Keratinocyte (primary cell): Measurements from ENCODE around the gene PPP1R14B. TPM values are rescaled to one million over a fixed set of nuclear protein-coding genes. Genes with fewer than 3 reads are reported as not detected.

ENCODE experiments used
- DNase-seq: peaks from one replicate; pipeline ENCODE4 v3.0.0-alpha.2; 2011; ENCODE audit warnings: low read depth, missing footprints, low spot score
- FAIRE-seq: peaks from 2 replicates; lab custom pipeline; 2011; peaks lifted over from hg19 to GRCh38; lab: Jason Lieb, UNC
- H2AFZ ChIP-seq: 2 replicates; pipeline ENCODE4 v1.6.0; 2012; ENCODE audit warnings: low read length, control low read depth, inconsistent platforms; ENCODE audit not compliant: control insufficient read depth
- H3K27ac ChIP-seq: 2 replicates; pipeline ENCODE4 v1.5.1; 2011; ENCODE audit warnings: low read length; ENCODE audit not compliant: control insufficient read depth, insufficient read depth
- H3K27me3 ChIP-seq: 3 replicates; pipeline ENCODE4 v1.6.0; 2011; ENCODE audit warnings: low read length; ENCODE audit not compliant: control insufficient read depth, insufficient read depth; ENCODE audit errors: extremely low read depth
- H3K36me3 ChIP-seq, 2 experiments: 2 replicates in 1 of 2; 3 replicates in 1 of 2; pipeline ENCODE4 v1.5.1; 2011; ENCODE audit warnings: low read length in 2 of 2, mild to moderate bottlenecking in 1 of 2; ENCODE audit not compliant: control insufficient read depth in 2 of 2, insufficient read depth in 2 of 2; ENCODE audit errors: extremely low read depth in 1 of 2
- H3K4me1 ChIP-seq: 3 replicates; pipeline ENCODE4 v1.5.1; 2011; ENCODE audit warnings: low read length; ENCODE audit not compliant: control insufficient read depth, insufficient read depth; ENCODE audit errors: extremely low read depth
- H3K4me2 ChIP-seq: 3 replicates; pipeline ENCODE4 v1.6.0; 2011; ENCODE audit warnings: low read depth, low read length; ENCODE audit not compliant: control insufficient read depth, insufficient read depth; ENCODE audit errors: extremely low read depth
- H3K4me3 ChIP-seq, 3 experiments: fragments of 200-600 bp in 1 of 3; sonication (generic) in 1 of 3; 2 replicates in 2 of 3; 3 replicates in 1 of 3; pipeline ENCODE4 v1.5.1; 2011 to 2016; ENCODE audit warnings: low read length in 3 of 3, mild to moderate bottlenecking in 3 of 3, control low read depth in 2 of 3, inconsistent platforms in 1 of 3, low read depth in 1 of 3, mixed read lengths in 1 of 3, mixed run types in 1 of 3, moderate library complexity in 1 of 3; ENCODE audit not compliant: control insufficient read depth in 2 of 3, insufficient read depth in 2 of 3; ENCODE audit errors: extremely low read depth in 1 of 3
- H3K79me2 ChIP-seq: 2 replicates; pipeline ENCODE4 v1.6.0; 2012; ENCODE audit warnings: low read length; ENCODE audit not compliant: control insufficient read depth, insufficient read depth
- H3K9ac ChIP-seq: 3 replicates; pipeline ENCODE4 v1.6.0; 2011; ENCODE audit warnings: low read length; ENCODE audit not compliant: control insufficient read depth, insufficient read depth; ENCODE audit errors: extremely low read depth
- H3K9me1 ChIP-seq: 3 replicates; pipeline ENCODE4 v1.6.0; 2011; ENCODE audit warnings: low read length; ENCODE audit not compliant: control insufficient read depth, insufficient read depth; ENCODE audit errors: extremely low read depth
- H3K9me3 ChIP-seq: 2 replicates; pipeline ENCODE4 v1.5.1; 2012; ENCODE audit warnings: low read depth, low read length; ENCODE audit not compliant: control insufficient read depth
- H4K20me1 ChIP-seq: 3 replicates; pipeline ENCODE4 v1.6.0; 2011; ENCODE audit warnings: low read length; ENCODE audit not compliant: control insufficient read depth, insufficient read depth; ENCODE audit errors: extremely low read depth
- CTCF ChIP-seq, 3 experiments: IDR thresholded peaks in 1 of 3; conservative IDR thresholded peaks in 1 of 3; optimal IDR thresholded peaks in 1 of 3; 2 replicates in 2 of 3; 3 replicates in 1 of 3; pipeline versions ENCODE3 to v1.5.1; 2011; ENCODE audit warnings: low read length in 3 of 3, mild to moderate bottlenecking in 3 of 3, moderate library complexity in 2 of 3, control low read depth in 1 of 3, inconsistent platforms in 1 of 3; ENCODE audit not compliant: insufficient read depth in 2 of 3; ENCODE audit errors: extremely low read depth in 1 of 3
- EZH2 ChIP-seq: IDR thresholded peaks from one replicate; pipeline ENCODE4 v1.6.1; 2012; ENCODE audit warnings: inconsistent platforms, mild to moderate bottlenecking, low read length, moderate library complexity
- dilution Hi-C: fragments of 300-500 bp; cut with MboI; formaldehyde crosslinking; loops from one replicate; pipeline ENCODE4 v1.7.0; 2020; ENCODE audit warnings: low sequenced_read_pairs; ENCODE audit not compliant: extremely low pct_ligation_motif_present
- polyA plus RNA-seq, 5 experiments: library from polyadenylated mRNA; depleted of rRNA in 3 of 5; stranded (reverse) in 3 of 5; stranded (forward) in 1 of 5; unstranded in 1 of 5; fragments of >200 nt; gene quantifications; 1 replicate in 1 of 5; 2 replicates in 3 of 5; 3 replicates in 1 of 5; pipeline versions ENCODE4 v1.2.1 to v1.2.3, GENCODE V29; 2011 to 2012; ENCODE audit warnings: missing spikeins in 2 of 5, low read depth in 1 of 5, low replicate concordance in 1 of 5

PPP1R14B gene
- polyA plus RNA-seq, 1 donor (not counting 4 experiments of a cell fraction or from before 2014, with no cell fraction given): 208 TPM

GRCh38 chr11:64210301-64211020 is 36.3 kb downstream of the PPP1R14B start:
- Histone ChIP-seq H2AFZ (no peak overlapping the region), H3K27ac (no peak overlapping the region), H3K9me1 (no peaks in the 10 kb centered on the region), H4K20me1 (peaks cover 2% of the 10 kb centered on the region), H3K4me3 (no peak overlapping the region), H3K4me2 (no peak overlapping the region), H3K36me3 (peaks cover 10 to 21% of the 10 kb centered on the region in 2 experiments), H3K9ac (no peak overlapping the region), H3K9me3 (no peaks in the 10 kb centered on the region), H3K79me2 (no peaks in the 10 kb centered on the region), H3K4me1 (no peaks in the 10 kb centered on the region), H3K27me3 (no peaks in the 10 kb centered on the region)
- dilution Hi-C loops: no loop called here
- DNase-seq (no peak), FAIRE-seq (no peak)
- TF ChIP-seq CTCF (optimal IDR thresholded peaks at IDR 0.05 in 1 of 3, IDR thresholded peaks at IDR 0.05 in 1 of 3, conservative IDR thresholded peaks at IDR 0.05 in 1 of 3; ENCODE audit: extremely low read depth in 1 of 3, insufficient read depth in 2 of 3, low read length in 3 of 3) (no peak), EZH2 (no peak)

GRCh38 chr11:64209563-64209843 is 37.2 kb downstream of the PPP1R14B start:
- H3K27me3 ChIP-seq: no peaks in the 10 kb centered on the region
- DNase-seq: no peak
- no peak overlapping the region for H3K4me3 ChIP-seq

More at GRCh38 chr11:64209563-64209843, 37.2 kb downstream of the PPP1R14B start:
- no peak for FAIRE-seq
- no peak overlapping the region for H3K9ac ChIP-seq
- peaks cover 6% of the 10 kb centered on the region for H4K20me1 ChIP-seq
- dilution Hi-C loops: no loop called here
- H3K9me3 ChIP-seq: no peaks in the 10 kb centered on the region
- H3K79me2 ChIP-seq: no peaks in the 10 kb centered on the region
- no peak overlapping the region for H2AFZ ChIP-seq
- no peak overlapping the region for H3K27ac ChIP-seq
- H3K4me1 ChIP-seq: no peaks in the 10 kb centered on the region
- H3K4me2 ChIP-seq: no peak overlapping the region
- H3K36me3 ChIP-seq: peaks cover 13 to 22% of the 10 kb centered on the region in 2 experiments
- TF ChIP-seq CTCF (optimal IDR thresholded peaks at IDR 0.05 in 1 of 3, IDR thresholded peaks at IDR 0.05 in 1 of 3, conservative IDR thresholded peaks at IDR 0.05 in 1 of 3; ENCODE audit: extremely low read depth in 1 of 3, insufficient read depth in 2 of 3, low read length in 3 of 3): no peak
- TF ChIP-seq EZH2: no peak
- no peaks in the 10 kb centered on the region for H3K9me1 ChIP-seq
